H1 (cell line): ENCODE data around the gene CKS1B. TPM values are rescaled to one million over a fixed set of nuclear protein-coding genes. Genes with fewer than 3 reads are reported as not detected.

Experiments
- CTCF ChIA-PET: fragments of 300-600 bp; sonication (Branson Sonifier 250); formaldehyde crosslinking; loops from one replicate; lab custom pipeline; 2021; ENCODE audit not compliant: partially characterized antibody; lab: Charles Lee
- POLR2A ChIA-PET: fragments of 300-600 bp; sonication (Branson Sonifier 250); formaldehyde crosslinking; loops from one replicate; lab custom pipeline; 2021; ENCODE audit warnings: inconsistent platforms; ENCODE audit not compliant: partially characterized antibody; lab: Charles Lee
- DNase-seq, 2 experiments: peaks; one replicate each; pipeline versions ENCODE4 v3.0.0 to v3.0.0-alpha.2; 2010 to 2022; ENCODE audit warnings: low spot score in 2 of 2, low read depth in 1 of 2, mixed read lengths in 1 of 2
- FAIRE-seq: peaks from 2 replicates; lab custom pipeline; 2011; peaks lifted over from hg19 to GRCh38; lab: Jason Lieb, UNC
- H2AFZ ChIP-seq: 2 replicates; pipeline ENCODE4 v1.8.1; 2012; ENCODE audit warnings: low read length, inconsistent platforms
- H2AK5ac ChIP-seq: 2 replicates; pipeline ENCODE4 v1.6.1; 2013; ENCODE audit warnings: low read depth, low read length
- H2BK120ac ChIP-seq: replicated peaks from 2 replicates; pipeline ENCODE3; 2013; ENCODE audit warnings: low read depth, low read length, inconsistent platforms
- H2BK12ac ChIP-seq: 2 replicates; pipeline ENCODE4 v1.6.1; 2013; ENCODE audit warnings: low read depth, low read length
- H2BK15ac ChIP-seq: 2 replicates; pipeline ENCODE4 v1.6.1; 2013; ENCODE audit warnings: low read length
- H2BK20ac ChIP-seq: 2 replicates; pipeline ENCODE4 v1.6.1; 2013; ENCODE audit warnings: low read length
- H2BK5ac ChIP-seq: 2 replicates; pipeline ENCODE4 v1.6.1; 2013; ENCODE audit warnings: low read depth, low read length
- H3K14ac ChIP-seq: 2 replicates; pipeline ENCODE4 v1.6.1; 2013; ENCODE audit warnings: inconsistent platforms; ENCODE audit not compliant: insufficient read length
- H3K18ac ChIP-seq: 2 replicates; pipeline ENCODE4 v1.6.1; 2013; ENCODE audit warnings: low read length; ENCODE audit errors: extremely low read depth
- H3K23ac ChIP-seq: 2 replicates; pipeline ENCODE4 v1.6.1; 2013; ENCODE audit warnings: inconsistent platforms; ENCODE audit not compliant: insufficient read length
- H3K23me2 ChIP-seq: 2 replicates; pipeline ENCODE4 v1.6.1; 2013; ENCODE audit warnings: low read depth, low read length
- H3K27ac ChIP-seq: 2 replicates; pipeline ENCODE4 v1.6.1; 2011; ENCODE audit warnings: low read depth, low read length, inconsistent platforms
- H3K27me3 ChIP-seq, 4 experiments: replicated peaks in 1 of 4; 1 replicate in 1 of 4; 2 replicates in 3 of 4; pipeline versions ENCODE4 v1.6.1 to v1.8.1; 2011 to 2013; ENCODE audit warnings: low read length in 3 of 4, mild to moderate bottlenecking in 3 of 4, inconsistent platforms in 2 of 4, mixed read lengths in 2 of 4, moderate library complexity in 1 of 4; ENCODE audit not compliant: control insufficient read depth in 3 of 4, insufficient read depth in 3 of 4; ENCODE audit errors: extremely low read depth in 1 of 4
- H3K36me3 ChIP-seq, 4 experiments: 2 replicates each; pipeline versions ENCODE4 v1.6.1 to v1.8.1; 2011 to 2013; ENCODE audit warnings: mild to moderate bottlenecking in 4 of 4, low read length in 3 of 4, moderate library complexity in 2 of 4, control low read depth in 1 of 4, inconsistent platforms in 1 of 4; ENCODE audit not compliant: insufficient read depth in 4 of 4, control insufficient read depth in 2 of 4
- H3K4ac ChIP-seq: replicated peaks from 2 replicates; pipeline ENCODE3; 2013; ENCODE audit warnings: low read length, low read depth, mixed read lengths, inconsistent platforms; ENCODE audit not compliant: insufficient read length
- H3K4me1 ChIP-seq, 4 experiments: replicated peaks in 1 of 4; 1 replicate in 1 of 4; 2 replicates in 3 of 4; pipeline versions ENCODE4 v1.6.1 to v1.8.1; 2011 to 2013; ENCODE audit warnings: low read length in 3 of 4, inconsistent platforms in 2 of 4, mixed read lengths in 1 of 4; ENCODE audit not compliant: insufficient read depth in 4 of 4, control insufficient read depth in 3 of 4
- H3K4me2 ChIP-seq, 2 experiments: 2 replicates each; pipeline versions ENCODE4 v1.6.1 to v1.8.1; 2011 to 2013; ENCODE audit warnings: low read depth in 2 of 2, low read length in 2 of 2, control low read depth in 1 of 2, inconsistent platforms in 1 of 2, mild to moderate bottlenecking in 1 of 2; ENCODE audit not compliant: insufficient read depth in 1 of 2
- H3K4me3 ChIP-seq, 4 experiments: fragments of 200-600, 300-600 bp in 1 of 4; sonication (generic), shearing (Covaris generic), sonication (Bioruptor Twin) in 1 of 4; 2 replicates each; pipeline versions ENCODE4 v1.5.1 to v1.8.1; 2011 to 2016; ENCODE audit warnings: low read length in 4 of 4, low read depth in 3 of 4, control low read depth in 2 of 4, inconsistent platforms in 2 of 4, mild to moderate bottlenecking in 2 of 4, mixed read lengths in 1 of 4, moderate library complexity in 1 of 4; ENCODE audit not compliant: insufficient read depth in 2 of 4; ENCODE audit errors: extremely low read depth in 1 of 4
- H3K56ac ChIP-seq: replicated peaks from 2 replicates; pipeline ENCODE3; 2013; ENCODE audit warnings: low read depth, mild to moderate bottlenecking, mixed read lengths, low read length, inconsistent platforms; ENCODE audit not compliant: insufficient read length
- H3K79me1 ChIP-seq: 2 replicates; pipeline ENCODE4 v1.6.1; 2013; ENCODE audit warnings: low read depth, low read length, control low read depth
- H3K79me2 ChIP-seq, 2 experiments: 2 replicates each; pipeline versions ENCODE4 v1.6.1 to v1.8.1; 2012 to 2013; ENCODE audit warnings: low read length in 2 of 2, mild to moderate bottlenecking in 2 of 2, inconsistent platforms in 1 of 2; ENCODE audit not compliant: insufficient read depth in 2 of 2, control insufficient read depth in 1 of 2
- H3K9ac ChIP-seq, 4 experiments: replicated peaks in 1 of 4; 1 replicate in 1 of 4; 2 replicates in 3 of 4; pipeline versions ENCODE4 v1.6.1 to v1.8.1; 2011 to 2013; ENCODE audit warnings: low read depth in 3 of 4, low read length in 3 of 4, control low read depth in 2 of 4, mild to moderate bottlenecking in 2 of 4, moderate library complexity in 2 of 4, inconsistent platforms in 1 of 4; ENCODE audit errors: extremely low read depth in 1 of 4
- H3K9me3 ChIP-seq, 2 experiments: 2 replicates each; pipeline versions ENCODE4 v1.6.1 to v1.8.1; 2012 to 2013; ENCODE audit warnings: mild to moderate bottlenecking in 2 of 2, moderate library complexity in 2 of 2, control low read depth in 1 of 2, inconsistent platforms in 1 of 2, low read depth in 1 of 2, low read length in 1 of 2, mixed read lengths in 1 of 2; ENCODE audit not compliant: insufficient read depth in 2 of 2
- H4K20me1 ChIP-seq, 2 experiments: replicated peaks in 1 of 2; 2 replicates each; pipeline versions ENCODE3 to v1.8.1; 2011 to 2013; ENCODE audit warnings: inconsistent platforms in 2 of 2, low read length in 2 of 2, mild to moderate bottlenecking in 1 of 2; ENCODE audit not compliant: insufficient read depth in 2 of 2, control insufficient read depth in 1 of 2
- H4K5ac ChIP-seq: 2 replicates; pipeline ENCODE4 v1.6.1; 2013; ENCODE audit warnings: low read length, low read depth, mixed read lengths, inconsistent platforms; ENCODE audit not compliant: insufficient read length
- H4K8ac ChIP-seq: 2 replicates; pipeline ENCODE4 v1.8.0; 2013; ENCODE audit warnings: mild to moderate bottlenecking, moderate library complexity, low read length, inconsistent platforms; ENCODE audit not compliant: insufficient read depth; ENCODE audit errors: extremely low read depth
- H4K91ac ChIP-seq: replicated peaks from 2 replicates; pipeline ENCODE3; 2013; ENCODE audit warnings: low read length, mixed read lengths, inconsistent platforms; ENCODE audit not compliant: insufficient read length
- ASH2L ChIP-seq: fragments of 200-600, 300-600 bp; sonication (generic); IDR thresholded peaks from one replicate; pipeline ENCODE4 v1.7.1; 2017; ENCODE audit warnings: low read length
- CBX8 ChIP-seq: fragments of 300-800, 300-1000 bp; sonication (generic); IDR thresholded peaks from 2 replicates; pipeline ENCODE4 v1.7.1; 2016; ENCODE audit warnings: low read depth, low read length, borderline replicate concordance
- CHD1 ChIP-seq: IDR thresholded peaks from 2 replicates; pipeline ENCODE4 v1.6.1; 2012; ENCODE audit warnings: low read depth, low read length, improper control_type of control experiment
- CHD2 ChIP-seq: IDR thresholded peaks from 2 replicates; pipeline ENCODE4 v1.6.1; 2012; ENCODE audit warnings: low read length, improper control_type of control experiment
- EZH2 ChIP-seq: fragments of 200-600 bp; sonication (generic); IDR thresholded peaks from 2 replicates; pipeline ENCODE4 v1.7.1; 2012; ENCODE audit warnings: low read depth, mild to moderate bottlenecking, moderate library complexity, low read length, inconsistent platforms; ENCODE audit not compliant: severe bottlenecking
- GABPA ChIP-seq: IDR thresholded peaks from 2 replicates; pipeline ENCODE4 v1.6.1; 2011; ENCODE audit warnings: mild to moderate bottlenecking, low read length, moderate library complexity, borderline replicate concordance; ENCODE audit not compliant: insufficient read depth
- HDAC2 ChIP-seq, 2 experiments: fragments of 300-600 bp in 1 of 2; sonication (generic) in 1 of 2; IDR thresholded peaks; 2 replicates each; pipeline ENCODE4 v1.6.1; 2011 to 2012; ENCODE audit warnings: low read depth in 2 of 2, low read length in 2 of 2, mild to moderate bottlenecking in 2 of 2, moderate library complexity in 2 of 2, borderline replicate concordance in 1 of 2, inconsistent platforms in 1 of 2
- HDAC6 ChIP-seq: IDR thresholded peaks from one replicate; pipeline ENCODE4 v1.7.1; 2012; ENCODE audit warnings: low read depth, mild to moderate bottlenecking, inconsistent platforms, low read length, moderate library complexity
- JUN ChIP-seq: IDR thresholded peaks from 2 replicates; pipeline ENCODE4 v1.6.1; 2011; ENCODE audit warnings: low read depth, mild to moderate bottlenecking, improper control_type of control experiment, low read length
- PHF8 ChIP-seq: fragments of 200-600 bp; sonication (generic); conservative IDR thresholded peaks from 2 replicates; pipeline ENCODE4 v1.7.1; 2012; ENCODE audit warnings: low read depth, mild to moderate bottlenecking, inconsistent platforms, low read length, moderate library complexity
- RFX5 ChIP-seq: IDR thresholded peaks from 2 replicates; pipeline ENCODE4 v1.6.1; 2011; ENCODE audit warnings: low read depth, low read length, improper control_type of control experiment, borderline replicate concordance
- WGBS, 2 experiments: shearing (Covaris generic) in 1 of 2; methylation state at CpG; one replicate each; pipeline versions ENCODE4 v1.1.6 to v1.1.7; 2013 to 2015; ENCODE audit warnings: low lambda C conversion rate in 2 of 2, mixed read lengths in 2 of 2, inconsistent platforms in 1 of 2, low coverage in 1 of 2, missing lambda C conversion rate in 1 of 2; ENCODE audit not compliant: insufficient replicate concordance in 2 of 2, insufficient coverage in 1 of 2, insufficient read length in 1 of 2; ENCODE audit errors: extremely low coverage in 1 of 2, missing lambda C conversion rate in 1 of 2; 5-methylcytosine and 5-hydroxymethylcytosine counted together
- polyA plus RNA-seq, 7 experiments: library from polyadenylated mRNA; depleted of rRNA in 3 of 7; stranded (reverse) in 5 of 7; unstranded in 2 of 7; fragments of >200 nt in 5 of 7; fragments of 200-250 nt in 2 of 7; gene quantifications; 1 replicate in 5 of 7; 2 replicates in 1 of 7; 4 replicates in 1 of 7; pipeline versions ENCODE4 v1.2.1 to v1.2.3, GENCODE V29; 2011 to 2013; ENCODE audit warnings: missing spikeins in 2 of 7, mixed read lengths in 2 of 7
- total RNA-seq: library from RNA; stranded (reverse); fragmentation: NEBNext Ultra II Directional; extraction: Animal tissue kit (Norgen Biotek cat#: 25700); gene quantifications from 2 replicates; pipeline ENCODE4 v1.2.1, GENCODE V29; 2021

Gene CKS1B
- total and polyA plus RNA-seq, 2 of the 8 experiments (the other 6 are each of a cell fraction or from before 2014, with no cell fraction given) = 294 to 1,025 TPM

DNA sequence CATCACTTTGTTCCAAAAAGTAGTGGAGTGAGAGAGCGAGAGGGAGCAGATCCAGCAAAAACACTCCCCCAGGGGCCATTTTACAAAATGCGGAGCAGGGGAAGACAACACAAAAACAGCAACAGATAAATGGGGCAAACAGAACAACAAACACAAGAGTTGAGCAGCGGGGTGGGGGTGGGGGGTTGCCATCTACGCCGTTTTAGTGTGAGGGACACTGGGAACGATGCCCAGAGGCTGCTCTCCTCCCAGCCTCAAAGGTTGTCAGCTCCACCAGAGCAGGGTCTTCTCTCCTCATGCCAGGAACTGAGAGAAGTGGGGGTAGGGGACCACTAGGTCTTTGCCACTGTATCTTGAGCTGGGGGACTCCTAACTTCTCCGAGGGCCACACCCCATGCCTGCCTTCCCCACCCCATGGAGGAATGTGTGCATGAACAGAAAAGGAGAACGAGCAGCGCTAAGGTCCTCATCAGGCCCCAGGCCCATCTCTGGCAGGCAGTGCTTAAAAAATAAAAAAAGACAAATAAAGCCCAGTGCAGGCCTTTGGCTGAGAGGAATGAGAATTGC, 17.3 kb upstream of the CKS1B start:
- CTCF ChIA-PET = interaction anchor here (1.4 to 9.8 kb wide), 10 partner anchors 13 to 397 kb away, joined by 4 to 132 read pairs (median 8); partner anchors contain the start of genes LENEP and SHC1
- H3K27ac ChIP-seq = 0 out of 2 replicates have a peak overlapping the region, but pooled peaks have one; percentile 9
- no peak overlapping the region for H3K4ac ChIP-seq
- no peak overlapping the region for H4K91ac ChIP-seq
- H2AK5ac ChIP-seq = no peak overlapping the region
- POLR2A ChIA-PET = interaction anchor here (0.7 to 18.6 kb wide), 7 partner anchors 12 to 95 kb away, joined by 3 to 662 read pairs (median 7); partner anchors contain the start of genes ADAM15, CKS1B, FLAD1 and LENEP
- H3K56ac ChIP-seq = no peak overlapping the region
- no peak overlapping the region for H3K14ac ChIP-seq
- H3K36me3 ChIP-seq = peaks cover 3 to 5% (median 4%) of the 10 kb centered on the region in 4 experiments; a peak in 5 of 8 replicates
- H2BK20ac ChIP-seq = no peak overlapping the region
- no peak for TF ChIP-seq CHD1
- TF ChIP-seq CHD2 = no peak
- TF ChIP-seq RFX5 = no peak
- TF ChIP-seq CBX8 = no peak
- TF ChIP-seq JUN = no peak
- TF ChIP-seq GABPA = no peak
- TF ChIP-seq HDAC6 = no peak
- no peak for TF ChIP-seq PHF8
- TF ChIP-seq EZH2 = no peak
- TF ChIP-seq ASH2L = no peak
- no peak for TF ChIP-seq HDAC2 (IDR thresholded peaks at IDR 0.05; ENCODE audit: borderline replicate concordance in 1 of 2, low read depth in 2 of 2, low read length in 2 of 2)
- 70% methylated on average over 9 of the region's 9 CpGs; no CpG with 5 or more reads in 1 of the 2 experiments for WGBS, 2 experiments
- H3K79me2 ChIP-seq = peaks cover 0 to 17% of the 10 kb centered on the region in 2 experiments
- H3K4me3 ChIP-seq = peak overlapping the region in 1 of 4 experiments; percentile 77; a peak in 4 of 8 replicates
- H4K20me1 ChIP-seq = peaks cover 1 to 10% of the 10 kb centered on the region in 2 experiments
- peak overlapping the region; percentile 92 to 93 for H3K4me2 ChIP-seq
- H2BK12ac ChIP-seq = no peak overlapping the region; the same call in 1 of the 2 replicates
- H3K18ac ChIP-seq = no peak overlapping the region
- no peak overlapping the region for H2BK120ac ChIP-seq
- H3K23ac ChIP-seq = no peak overlapping the region
- DNase-seq = no peak
- H4K5ac ChIP-seq = no peak overlapping the region
- no peaks in the 10 kb centered on the region; a peak in 2 of 7 replicates for H3K27me3 ChIP-seq
- no peak overlapping the region for H3K9ac ChIP-seq
- H3K79me1 ChIP-seq = peaks cover 10% of the 10 kb centered on the region
- peaks cover 4 to 28% (median 9%) of the 10 kb centered on the region in 4 experiments for H3K4me1 ChIP-seq
- H3K23me2 ChIP-seq = peaks cover 5% of the 10 kb centered on the region
- H2BK5ac ChIP-seq = no peak overlapping the region
- no peak for FAIRE-seq
- no peak overlapping the region for H2AFZ ChIP-seq
- H2BK15ac ChIP-seq = no peak overlapping the region
- H4K8ac ChIP-seq = no peak overlapping the region
- H3K9me3 ChIP-seq = no peaks in the 10 kb centered on the region
